ENCODE results near the gene ADGRB3.
A peak's percentile ranks its signal among the peaks of the same experiment; 100 is the strongest.
"Not testable (repeated sequence)": the region's sequence is repeated elsewhere in the genome, so short reads cannot be mapped to it uniquely, and the experiment has no call there.

Gene ADGRB3

GRCh38 chr6:69370763-69371162, 735.7 kb downstream of the ADGRB3 start:
- DNase-seq, result peak; percentile 13

GRCh38 chr6:69378326-69378725, 743.2 kb downstream of the ADGRB3 start:
- DNase-seq, result peak; percentile 91

GRCh38 chr6:69379518-69379917, 744.4 kb downstream of the ADGRB3 start:
- no peak for DNase-seq

GRCh38 chr6:69383627-69384026, 748.5 kb downstream of the ADGRB3 start:
- no peak for DNase-seq

- DNase-seq, result no peak
These were observed 751.3 kb downstream of the ADGRB3 start for GRCh38 chr6:69386426-69386825.

GRCh38 chr6:69390125-69390524, 755.0 kb downstream of the ADGRB3 start:
- DNase-seq, result no peak

GRCh38 chr6:69391106-69391505, 756.0 kb downstream of the ADGRB3 start:
- no peak for DNase-seq

GRCh38 chr6:69392745-69393144, 757.7 kb downstream of the ADGRB3 start:
- no peak for DNase-seq

GRCh38 chr6:69398311-69398710, 763.2 kb downstream of the ADGRB3 start:
- DNase-seq, result no peak

GRCh38 chr6:69398729-69399128, 763.6 kb downstream of the ADGRB3 start:
- DNase-seq, result no peak

GRCh38 chr6:69408886-69409285, 773.8 kb downstream of the ADGRB3 start:
- no peak for DNase-seq

GRCh38 chr6:69416776-69417175, 781.7 kb downstream of the ADGRB3 start:
- no peak for DNase-seq

- DNase-seq, result no peak
These were observed 786.2 kb downstream of the ADGRB3 start for GRCh38 chr6:69421269-69421668.

GRCh38 chr6:69422020-69422419, 786.9 kb downstream of the ADGRB3 start:
- no peak for DNase-seq

- DNase-seq, result peak; percentile 84
These were observed 787.4 kb downstream of the ADGRB3 start for GRCh38 chr6:69422475-69422874.

GRCh38 chr6:69423785-69424184, 788.7 kb downstream of the ADGRB3 start:
- no peak for DNase-seq

- DNase-seq, result no peak
These were observed 789.5 kb downstream of the ADGRB3 start for GRCh38 chr6:69424581-69424980.

GRCh38 chr6:69427882-69428281, 792.8 kb downstream of the ADGRB3 start:
- no peak for DNase-seq

GRCh38 chr6:69432168-69432567, 797.1 kb downstream of the ADGRB3 start:
- DNase-seq, result not testable (repeated sequence)

- DNase-seq, result not testable (repeated sequence)
These were observed 798.0 kb downstream of the ADGRB3 start for GRCh38 chr6:69433116-69433515.

GRCh38 chr6:69438113-69438512, 803.0 kb downstream of the ADGRB3 start:
- no peak for DNase-seq
